HCT116 (cell line): Measurements from ENCODE around the gene TPMT. TPM values are rescaled to one million over a fixed set of nuclear protein-coding genes. Genes with fewer than 3 reads are reported as not detected.

ENCODE experiments used
- ATAC-seq: fragments of 200-7000 bp; cut with Tn5 transposase; 2 replicates; pipeline ENCODE4 v1.9.1; 2020; ENCODE audit warnings: mild to moderate bottlenecking, moderate library complexity
- BruUV-seq: library from RNA; stranded (reverse); fragments of 400-500 nt; replicated peaks from 2 replicates; lab custom pipeline; 2021; lab: Mats Ljungman, UMichigan
- CTCF ChIA-PET: fragments of 300-600 bp; sonication (Branson Sonifier 250); formaldehyde crosslinking; loops from one replicate; lab custom pipeline; 2021; ENCODE audit warnings: antibody characterized with exemption; lab: Charles Lee
- POLR2A ChIA-PET: fragments of 300-600, 350-600 bp; sonication (Branson Sonifier 250); formaldehyde crosslinking; loops from one replicate; lab custom pipeline; 2021; ENCODE audit warnings: antibody characterized with exemption; lab: Charles Lee
- RAD21 ChIA-PET, 2 experiments: fragments of 300-600 bp; sonication (Branson Sonifier 250); formaldehyde crosslinking; loops; one replicate each; lab custom pipeline; 2023; ENCODE audit warnings: low total read pairs in 2 of 2; ENCODE audit not compliant: uncharacterized antibody in 2 of 2, unreplicated experiment in 2 of 2, low non-redundant PET in 1 of 2; lab: Charles Lee
- DNase-seq: peaks from one replicate; pipeline ENCODE4 v3.0.0-alpha.2; 2010; ENCODE audit warnings: low read depth, low spot score
- H2AFZ ChIP-seq: fragments of 200-600 bp; shearing (Covaris generic), sonication (generic); 2 replicates; pipeline ENCODE4 v1.6.1; 2017; ENCODE audit warnings: low read depth, mixed run types, mixed read lengths, antibody characterized with exemption, low read length; ENCODE audit not compliant: poor library complexity, severe bottlenecking
- H3K27ac ChIP-seq: 2 replicates; pipeline ENCODE4 v1.5.1; 2012; ENCODE audit warnings: low read depth, low read length
- H3K27me3 ChIP-seq: fragments of 200-600 bp; sonication (generic); 2 replicates; pipeline ENCODE4 v1.6.1; 2016; ENCODE audit warnings: mixed run types, low read length, mixed read lengths; ENCODE audit not compliant: insufficient read depth
- H3K36me3 ChIP-seq, 2 experiments: fragments of 200-500 bp in 1 of 2; fragments of 200-600 bp in 1 of 2; sonication (Bioruptor generic) in 1 of 2; sonication (generic) in 1 of 2; 2 replicates each; pipeline versions ENCODE4 v1.5.1 to v1.6.1; 2014 to 2016; ENCODE audit warnings: low read length in 2 of 2, inconsistent platforms in 1 of 2, mixed read lengths in 1 of 2, mixed run types in 1 of 2; ENCODE audit not compliant: insufficient read depth in 2 of 2, control insufficient read depth in 1 of 2
- H3K4me1 ChIP-seq, 2 experiments: fragments of 200-600 bp in 1 of 2; sonication (generic) in 1 of 2; 2 replicates each; pipeline versions ENCODE4 v1.5.1 to v1.6.1; 2012 to 2017; ENCODE audit warnings: low read length in 2 of 2, inconsistent platforms in 1 of 2, mild to moderate bottlenecking in 1 of 2, mixed read lengths in 1 of 2, mixed run types in 1 of 2, moderate library complexity in 1 of 2; ENCODE audit not compliant: insufficient read depth in 2 of 2, control insufficient read depth in 1 of 2
- H3K4me2 ChIP-seq: fragments of 200-600 bp; sonication (generic); 2 replicates; pipeline ENCODE4 v1.6.1; 2017; ENCODE audit warnings: mixed run types, low read length, mixed read lengths
- H3K4me3 ChIP-seq, 2 experiments: fragments of 200-600 bp in 1 of 2; sonication (generic) in 1 of 2; replicated peaks in 1 of 2; 2 replicates each; pipeline ENCODE4 v1.5.1; 2011 to 2016; ENCODE audit warnings: low read length in 2 of 2, control low read depth in 1 of 2, low read depth in 1 of 2, mild to moderate bottlenecking in 1 of 2, mixed read lengths in 1 of 2, mixed run types in 1 of 2
- H3K79me2 ChIP-seq: fragments of 200-600 bp; sonication (generic); 2 replicates; pipeline ENCODE4 v1.6.1; 2017; ENCODE audit warnings: mild to moderate bottlenecking, mixed run types, low read length, moderate library complexity, mixed read lengths; ENCODE audit not compliant: insufficient read depth
- H3K9ac ChIP-seq: fragments of 200-600 bp; sonication (generic); 2 replicates; pipeline ENCODE4 v1.6.1; 2016; ENCODE audit warnings: low read length, mixed read lengths
- H3K9me2 ChIP-seq: fragments of 200-600 bp; sonication (generic), shearing (Covaris generic); 2 replicates; pipeline ENCODE4 v1.6.1; 2017; ENCODE audit warnings: mixed run types, mild to moderate bottlenecking, moderate library complexity; ENCODE audit not compliant: insufficient read depth
- H3K9me3 ChIP-seq, 2 experiments: fragments of 200-500 bp in 1 of 2; fragments of 200-600 bp in 1 of 2; sonication (Bioruptor generic) in 1 of 2; sonication (generic) in 1 of 2; 2 replicates each; pipeline ENCODE4 v1.6.1; 2014 to 2017; ENCODE audit warnings: low read length in 2 of 2, mixed read lengths in 2 of 2, inconsistent platforms in 1 of 2, low read depth in 1 of 2, mild to moderate bottlenecking in 1 of 2, mixed run types in 1 of 2, moderate library complexity in 1 of 2; ENCODE audit not compliant: control insufficient read depth in 1 of 2, insufficient read depth in 1 of 2
- H4K20me1 ChIP-seq: fragments of 200-600 bp; sonication (generic), shearing (Covaris generic); 2 replicates; pipeline ENCODE4 v1.6.1; 2017; ENCODE audit warnings: mixed run types, mild to moderate bottlenecking, moderate library complexity; ENCODE audit not compliant: insufficient read depth
- CBX3 ChIP-seq: IDR thresholded peaks from 2 replicates; pipeline ENCODE4 v1.6.1; 2012; ENCODE audit warnings: low read depth
- CEBPB ChIP-seq: IDR thresholded peaks from 2 replicates; pipeline ENCODE4 v1.6.1; 2012; ENCODE audit warnings: low read depth
- CTCF ChIP-seq, 3 experiments: fragments of 200-600 bp in 1 of 3; sonication (generic) in 1 of 3; IDR thresholded peaks in 2 of 3; conservative IDR thresholded peaks in 1 of 3; 2 replicates each; pipeline ENCODE4 v1.5.1; 2012 to 2017; ENCODE audit warnings: low read depth in 2 of 3, low read length in 2 of 3, antibody characterized with exemption in 1 of 3, borderline replicate concordance in 1 of 3, control low read depth in 1 of 3, mild to moderate bottlenecking in 1 of 3, mixed read lengths in 1 of 3, mixed run types in 1 of 3, moderate library complexity in 1 of 3; ENCODE audit not compliant: insufficient read depth in 1 of 3
- EGR1 ChIP-seq: IDR thresholded peaks from 2 replicates; pipeline ENCODE4 v1.6.1; 2012; ENCODE audit warnings: low read depth
- EZH2 ChIP-seq: fragments of 200-600 bp; sonication (generic); IDR thresholded peaks from 2 replicates; pipeline ENCODE4 v1.6.1; 2017; ENCODE audit warnings: antibody characterized with exemption, mixed run types
- JUND ChIP-seq: IDR thresholded peaks from 2 replicates; pipeline ENCODE4 v1.6.1; 2012
- POLR2A ChIP-seq: IDR thresholded peaks from 2 replicates; pipeline ENCODE4 v1.7.0; 2011; ENCODE audit warnings: borderline replicate concordance; ENCODE audit not compliant: insufficient read depth, insufficient read length; ENCODE audit errors: extremely low read depth
- SIN3A ChIP-seq: IDR thresholded peaks from 2 replicates; pipeline ENCODE4 v1.6.1; 2012; ENCODE audit warnings: low read depth
- SP1 ChIP-seq: IDR thresholded peaks from 2 replicates; pipeline ENCODE4 v1.6.1; 2012; ENCODE audit warnings: low read depth
- SRF ChIP-seq: IDR thresholded peaks from 2 replicates; pipeline ENCODE4 v1.6.1; 2012; ENCODE audit warnings: low read depth
- TCF7L2 ChIP-seq: IDR thresholded peaks from 2 replicates; pipeline ENCODE4 v1.7.0; 2011; ENCODE audit warnings: borderline replicate concordance, inconsistent platforms; ENCODE audit not compliant: insufficient read depth, insufficient read length; ENCODE audit errors: extremely low read depth
- YY1 ChIP-seq: IDR thresholded peaks from 2 replicates; pipeline ENCODE4 v1.6.1; 2011; ENCODE audit warnings: low read length, low read depth, moderate library complexity, mild to moderate bottlenecking; ENCODE audit not compliant: insufficient replicate concordance; ENCODE audit errors: extremely low read depth
- ZBTB33 ChIP-seq: IDR thresholded peaks from 2 replicates; pipeline ENCODE4 v1.6.1; 2011; ENCODE audit warnings: mild to moderate bottlenecking, low read length, moderate library complexity; ENCODE audit not compliant: insufficient replicate concordance; ENCODE audit errors: extremely low read depth
- ZFX ChIP-seq: fragments of 450-650 bp; IDR thresholded peaks from 2 replicates; pipeline ENCODE4 v1.6.1; 2017
- intact Hi-C: fragments of 100-400 bp; cut with micrococcal nuclease; formaldehyde crosslinking; loops from 2 replicates; pipeline ENCODE4 v1.10.0; 2022
- total RNA-seq: library from RNA; stranded (reverse); gene quantifications from one replicate; pipeline ENCODE4 v1.2.1, GENCODE V29; 2021; ENCODE audit not compliant: unreplicated experiment
- TF ChIP-seq, protein P1 (sequence below): IDR thresholded peaks from 2 replicates; pipeline ENCODE4 v1.6.1; 2012; ENCODE audit warnings: low read depth
- TF ChIP-seq, protein P2 (sequence below): IDR thresholded peaks from 2 replicates; pipeline ENCODE4 v1.6.1; 2012

The TPMT gene
- total RNA-seq, 1 experiment from 2014 or later, result 10.1 TPM

DNA sequence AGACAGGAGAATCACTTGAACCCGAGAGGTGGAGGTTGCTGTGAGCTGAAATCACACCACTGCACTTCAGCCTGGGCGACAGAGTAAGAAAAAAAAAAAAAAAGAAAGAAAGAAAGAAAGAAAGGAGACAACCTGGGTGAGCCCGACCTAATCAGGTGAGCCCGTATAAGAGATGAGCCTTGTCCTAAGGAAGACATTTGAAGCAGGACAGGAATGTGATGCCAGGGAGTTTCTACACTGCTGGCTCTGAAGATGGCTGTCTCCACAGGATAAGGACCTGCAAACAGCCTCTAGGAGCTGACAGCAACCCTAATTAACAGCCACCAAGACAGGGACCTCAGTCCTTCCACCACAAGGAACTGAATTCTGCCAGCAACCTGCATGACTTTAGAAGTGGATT, 74.3 kb downstream of the TPMT start:
- Histone ChIP-seq H3K4me2 (no peak overlapping the region), H4K20me1 (no peaks in the 10 kb centered on the region), H3K27ac (no peak overlapping the region), H3K9me2 (no peaks in the 10 kb centered on the region), H2AFZ (no peak overlapping the region), H3K79me2 (no peaks in the 10 kb centered on the region), H3K9me3 (0 out of 4 replicates have a peak, but pooled peaks cover 0 to 1% of the 10 kb centered on the region in 2 experiments), H3K27me3 (no peaks in the 10 kb centered on the region), H3K4me1 (no peaks in the 10 kb centered on the region), H3K36me3 (no peaks in the 10 kb centered on the region), H3K4me3 (no peak overlapping the region), H3K9ac (no peak overlapping the region)
- BruUV-seq, result no TSS peak
- intact Hi-C loops, result no loop called here
- DNase-seq, result no peak
- POLR2A ChIA-PET, result no interaction called here
- TF ChIP-seq CBX3, result no peak
- no peak for TF ChIP-seq ZBTB33
- TF ChIP-seq POLR2A, result no peak
- TF ChIP-seq, protein P1, sequence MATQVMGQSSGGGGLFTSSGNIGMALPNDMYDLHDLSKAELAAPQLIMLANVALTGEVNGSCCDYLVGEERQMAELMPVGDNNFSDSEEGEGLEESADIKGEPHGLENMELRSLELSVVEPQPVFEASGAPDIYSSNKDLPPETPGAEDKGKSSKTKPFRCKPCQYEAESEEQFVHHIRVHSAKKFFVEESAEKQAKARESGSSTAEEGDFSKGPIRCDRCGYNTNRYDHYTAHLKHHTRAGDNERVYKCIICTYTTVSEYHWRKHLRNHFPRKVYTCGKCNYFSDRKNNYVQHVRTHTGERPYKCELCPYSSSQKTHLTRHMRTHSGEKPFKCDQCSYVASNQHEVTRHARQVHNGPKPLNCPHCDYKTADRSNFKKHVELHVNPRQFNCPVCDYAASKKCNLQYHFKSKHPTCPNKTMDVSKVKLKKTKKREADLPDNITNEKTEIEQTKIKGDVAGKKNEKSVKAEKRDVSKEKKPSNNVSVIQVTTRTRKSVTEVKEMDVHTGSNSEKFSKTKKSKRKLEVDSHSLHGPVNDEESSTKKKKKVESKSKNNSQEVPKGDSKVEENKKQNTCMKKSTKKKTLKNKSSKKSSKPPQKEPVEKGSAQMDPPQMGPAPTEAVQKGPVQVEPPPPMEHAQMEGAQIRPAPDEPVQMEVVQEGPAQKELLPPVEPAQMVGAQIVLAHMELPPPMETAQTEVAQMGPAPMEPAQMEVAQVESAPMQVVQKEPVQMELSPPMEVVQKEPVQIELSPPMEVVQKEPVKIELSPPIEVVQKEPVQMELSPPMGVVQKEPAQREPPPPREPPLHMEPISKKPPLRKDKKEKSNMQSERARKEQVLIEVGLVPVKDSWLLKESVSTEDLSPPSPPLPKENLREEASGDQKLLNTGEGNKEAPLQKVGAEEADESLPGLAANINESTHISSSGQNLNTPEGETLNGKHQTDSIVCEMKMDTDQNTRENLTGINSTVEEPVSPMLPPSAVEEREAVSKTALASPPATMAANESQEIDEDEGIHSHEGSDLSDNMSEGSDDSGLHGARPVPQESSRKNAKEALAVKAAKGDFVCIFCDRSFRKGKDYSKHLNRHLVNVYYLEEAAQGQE, result no peak
- TF ChIP-seq JUND, result no peak
- TF ChIP-seq YY1, result no peak
- TF ChIP-seq CTCF (IDR thresholded peaks at IDR 0.05 in 2 of 3, conservative IDR thresholded peaks at IDR 0.05 in 1 of 3; ENCODE audit: borderline replicate concordance in 1 of 3, insufficient read depth in 1 of 3, low read depth in 2 of 3, low read length in 2 of 3), result no peak
- no peak for TF ChIP-seq TCF7L2
- no peak for TF ChIP-seq SRF
- no peak for TF ChIP-seq EZH2
- no peak for TF ChIP-seq ZFX
- TF ChIP-seq CEBPB, result no peak
- no peak for TF ChIP-seq SIN3A
- no peak for TF ChIP-seq EGR1
- TF ChIP-seq SP1, result no peak
- TF ChIP-seq, protein P2, sequence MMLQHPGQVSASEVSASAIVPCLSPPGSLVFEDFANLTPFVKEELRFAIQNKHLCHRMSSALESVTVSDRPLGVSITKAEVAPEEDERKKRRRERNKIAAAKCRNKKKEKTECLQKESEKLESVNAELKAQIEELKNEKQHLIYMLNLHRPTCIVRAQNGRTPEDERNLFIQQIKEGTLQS, result no peak
- CTCF ChIA-PET, result no interaction called here
- ATAC-seq, result no peak
- RAD21 ChIA-PET, result no interaction called here
